Thyroid gland (tissue), 4 donors: ENCODE data around the gene RASSF4. TPM values are rescaled to one million over a fixed set of nuclear protein-coding genes. Genes with fewer than 3 reads are reported as not detected.

Experiments used
- DNase-seq, 2 donors: peaks; one replicate each; pipeline ENCODE4 v3.0.0-alpha.2; 2019
- H3K27ac ChIP-seq, 3 donors: fragments of 200-600 bp; sonication (generic); 1 replicate in 2 of 3; 2 replicates in 1 of 3; pipeline ENCODE4 v1.5.1; 2016 to 2019; ENCODE audit warnings: mild to moderate bottlenecking in 1 of 3, moderate library complexity in 1 of 3
- H3K27me3 ChIP-seq: fragments of 200-600 bp; sonication (generic); one replicate; pipeline ENCODE4 v1.5.1; 2019
- H3K36me3 ChIP-seq, 2 donors: fragments of 200-600 bp; sonication (generic); one replicate each; pipeline ENCODE4 v1.5.1; 2016 to 2019
- H3K4me1 ChIP-seq, 2 donors: fragments of 200-600 bp; sonication (generic); one replicate each; pipeline ENCODE4 v1.5.1; 2017 to 2019
- H3K4me3 ChIP-seq, 3 donors: fragments of 200-600 bp; sonication (generic); replicated peaks in 1 of 3; 1 replicate in 2 of 3; 2 replicates in 1 of 3; pipeline ENCODE4 v1.5.1; 2016; ENCODE audit warnings: mild to moderate bottlenecking in 1 of 3
- H3K9me3 ChIP-seq: fragments of 200-600 bp; sonication (generic); one replicate; pipeline ENCODE4 v1.5.1; 2017
- POLR2A ChIP-seq, 2 donors: fragments of 450-650 bp; IDR thresholded peaks; one replicate each; pipeline ENCODE4 v1.6.1; 2017; ENCODE audit warnings: antibody characterized with exemption in 2 of 2, mild to moderate bottlenecking in 2 of 2, moderate library complexity in 1 of 2
- WGBS, 2 donors: methylation state at CpG; one replicate each; pipeline ENCODE4 v1.1.5; 2017; 5-methylcytosine and 5-hydroxymethylcytosine counted together
- intact Hi-C: fragments of 100-400 bp; cut with DNase I; formaldehyde crosslinking; loops from one replicate; pipeline ENCODE4 v1.15.1; 2023
- total RNA-seq, 4 donors: library from RNA; depleted of rRNA; stranded (reverse); fragments of >200 nt; gene quantifications; one replicate each; pipeline ENCODE4 v1.2.3, GENCODE V29; 2016
- TF ChIP-seq, protein P1 (sequence below), 6 experiments: fragments of 200-600 bp in 3 of 6; fragments of 450-650 bp in 3 of 6; sonication (generic) in 3 of 6; IDR thresholded peaks; one replicate each; pipeline ENCODE4 v1.5.1; 2016 to 2019; ENCODE audit warnings: antibody characterized with exemption in 6 of 6, mild to moderate bottlenecking in 2 of 6, inconsistent platforms in 1 of 6, moderate library complexity in 1 of 6

Gene RASSF4
- total RNA-seq, 4 donors from 2014 or later, result 175 to 226 (median 203) TPM

DNA sequence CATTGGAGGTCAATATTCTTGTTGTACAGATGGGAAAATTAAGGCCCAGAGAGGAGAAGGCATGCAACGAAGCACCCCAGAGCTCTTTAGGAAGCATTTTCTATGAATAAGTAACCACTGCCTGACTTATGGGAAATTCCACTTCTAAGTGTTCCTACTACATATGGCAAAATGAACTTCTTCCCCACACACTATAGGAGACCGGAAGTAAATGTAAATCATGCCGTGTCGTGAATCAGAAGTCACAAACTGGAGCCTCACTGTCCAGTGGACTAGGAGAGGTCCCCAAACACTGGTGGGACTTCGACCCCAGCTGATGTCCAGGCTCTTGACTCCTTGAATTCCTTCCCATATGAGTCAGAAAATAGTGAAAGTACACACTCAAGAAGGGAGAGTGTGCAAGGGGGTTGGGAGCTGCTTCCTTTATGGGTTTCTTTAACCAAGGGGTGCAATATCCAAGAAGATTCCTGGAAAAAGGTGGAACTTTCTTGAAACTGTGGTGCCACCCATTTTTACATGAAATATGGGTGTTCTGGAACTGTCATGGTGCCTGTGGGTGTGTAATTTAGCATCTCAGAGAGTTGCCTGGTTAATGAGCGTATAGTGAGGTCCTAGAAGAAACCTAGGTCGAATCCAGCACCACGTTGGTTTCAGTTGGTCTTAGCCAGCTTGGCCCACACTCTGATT, 6.7 kb downstream of the RASSF4 start:
- Histone ChIP-seq H3K9me3 (no peaks in the 10 kb centered on the region), H3K36me3 (peaks cover 15 to 16% of the 10 kb centered on the region in 2 donors), H3K27ac (peak overlapping the region; percentile 93 to 97 (median 96)), H3K4me1 (peaks cover 85 to 89% of the 10 kb centered on the region in 2 donors), H3K27me3 (no peaks in the 10 kb centered on the region), H3K4me3 (no peak overlapping the region)
- intact Hi-C loops, result no loop called here
- TF ChIP-seq, protein P1, sequence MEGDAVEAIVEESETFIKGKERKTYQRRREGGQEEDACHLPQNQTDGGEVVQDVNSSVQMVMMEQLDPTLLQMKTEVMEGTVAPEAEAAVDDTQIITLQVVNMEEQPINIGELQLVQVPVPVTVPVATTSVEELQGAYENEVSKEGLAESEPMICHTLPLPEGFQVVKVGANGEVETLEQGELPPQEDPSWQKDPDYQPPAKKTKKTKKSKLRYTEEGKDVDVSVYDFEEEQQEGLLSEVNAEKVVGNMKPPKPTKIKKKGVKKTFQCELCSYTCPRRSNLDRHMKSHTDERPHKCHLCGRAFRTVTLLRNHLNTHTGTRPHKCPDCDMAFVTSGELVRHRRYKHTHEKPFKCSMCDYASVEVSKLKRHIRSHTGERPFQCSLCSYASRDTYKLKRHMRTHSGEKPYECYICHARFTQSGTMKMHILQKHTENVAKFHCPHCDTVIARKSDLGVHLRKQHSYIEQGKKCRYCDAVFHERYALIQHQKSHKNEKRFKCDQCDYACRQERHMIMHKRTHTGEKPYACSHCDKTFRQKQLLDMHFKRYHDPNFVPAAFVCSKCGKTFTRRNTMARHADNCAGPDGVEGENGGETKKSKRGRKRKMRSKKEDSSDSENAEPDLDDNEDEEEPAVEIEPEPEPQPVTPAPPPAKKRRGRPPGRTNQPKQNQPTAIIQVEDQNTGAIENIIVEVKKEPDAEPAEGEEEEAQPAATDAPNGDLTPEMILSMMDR (IDR thresholded peaks at IDR 0.05), result no peak
- no peak for TF ChIP-seq POLR2A (IDR thresholded peaks at IDR 0.05)
- peak in 1 of 2 donors; percentile 14 for DNase-seq
- 79 to 80% methylated on average over 8 of the region's 8 CpGs for WGBS, 2 donors

DNA sequence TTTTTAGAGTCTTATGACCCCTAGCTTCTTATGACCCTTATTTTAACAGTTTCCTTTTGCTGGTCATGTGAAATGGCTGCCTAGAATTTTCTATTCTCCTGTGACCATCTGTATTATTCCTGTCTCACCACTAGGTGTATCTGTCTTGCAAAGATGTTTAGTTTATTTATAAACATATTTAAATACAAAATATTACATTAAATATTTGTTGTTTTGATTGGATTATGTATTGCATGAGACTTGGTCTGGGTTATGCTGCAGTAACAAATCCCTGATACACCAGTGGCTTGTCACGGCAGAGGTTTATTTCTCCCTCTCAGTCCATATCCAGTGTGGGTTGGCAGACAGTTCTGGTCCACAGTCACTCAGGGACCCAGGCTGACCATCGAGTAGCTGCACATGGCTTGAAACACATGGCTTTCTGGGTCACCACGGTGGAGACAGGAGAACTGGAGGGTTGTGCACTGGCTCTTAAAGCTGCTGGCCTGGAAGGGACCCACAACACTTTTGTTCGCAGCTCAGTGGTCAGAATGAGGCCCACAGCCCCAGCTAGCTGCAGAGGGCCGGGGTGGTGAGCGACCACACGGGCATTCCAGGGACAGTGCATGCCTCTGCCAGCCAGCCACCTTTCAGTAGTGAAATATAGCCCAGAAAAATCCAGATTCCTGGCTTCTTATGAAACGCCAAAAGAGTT, 7.4 kb downstream of the RASSF4 start:
- TF ChIP-seq, protein P1 (IDR thresholded peaks at IDR 0.05), result peak in 1 of 6 experiments; percentile 25
- no peak for TF ChIP-seq POLR2A (IDR thresholded peaks at IDR 0.05)
- DNase-seq, result peak; percentile 38 to 47
- Histone ChIP-seq H3K9me3 (no peaks in the 10 kb centered on the region), H3K4me1 (peaks cover 78 to 84% of the 10 kb centered on the region in 2 donors), H3K36me3 (peaks cover 22 to 23% of the 10 kb centered on the region in 2 donors), H3K27me3 (no peaks in the 10 kb centered on the region), H3K27ac (peak overlapping the region; percentile 93 to 97 (median 96)), H3K4me3 (no peak overlapping the region)
- intact Hi-C loops, result no loop called here
- 37 to 56% methylated on average over 6 to 8 of the region's 8 CpGs for WGBS, 2 donors

DNA sequence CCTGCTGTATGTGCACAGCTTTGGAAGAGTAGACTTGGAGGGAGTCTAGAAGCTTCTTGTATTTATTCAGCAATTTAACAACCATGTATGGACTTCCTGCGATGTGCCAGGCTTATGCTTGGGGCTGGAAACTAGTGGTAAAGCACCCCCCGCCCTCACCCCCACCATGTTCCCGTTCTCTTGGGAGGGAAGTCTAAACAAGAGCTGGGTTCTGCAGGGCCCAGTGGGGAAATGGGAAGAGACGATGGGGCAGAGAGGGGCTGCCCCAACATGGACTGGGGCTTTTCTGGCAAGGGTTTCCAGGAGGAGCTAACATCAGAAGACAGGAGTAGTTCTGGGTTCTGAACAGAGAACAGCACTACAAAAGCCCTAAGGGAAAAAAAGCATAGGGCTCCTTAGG, 8.0 kb downstream of the RASSF4 start:
- Histone ChIP-seq H3K9me3 (no peaks in the 10 kb centered on the region), H3K4me1 (peaks cover 74 to 84% of the 10 kb centered on the region in 2 donors), H3K27ac (peak overlapping the region; percentile 93 to 97 (median 96)), H3K4me3 (no peak overlapping the region), H3K36me3 (peaks cover 26 to 28% of the 10 kb centered on the region in 2 donors), H3K27me3 (no peaks in the 10 kb centered on the region)
- peak in 1 of 2 donors; percentile 9 for DNase-seq
- 59 to 73% methylated on average over 4 of the region's 4 CpGs for WGBS, 2 donors
- intact Hi-C loops, result no loop called here
- no peak for TF ChIP-seq POLR2A (IDR thresholded peaks at IDR 0.05)
- TF ChIP-seq, protein P1 (IDR thresholded peaks at IDR 0.05), result no peak

DNA sequence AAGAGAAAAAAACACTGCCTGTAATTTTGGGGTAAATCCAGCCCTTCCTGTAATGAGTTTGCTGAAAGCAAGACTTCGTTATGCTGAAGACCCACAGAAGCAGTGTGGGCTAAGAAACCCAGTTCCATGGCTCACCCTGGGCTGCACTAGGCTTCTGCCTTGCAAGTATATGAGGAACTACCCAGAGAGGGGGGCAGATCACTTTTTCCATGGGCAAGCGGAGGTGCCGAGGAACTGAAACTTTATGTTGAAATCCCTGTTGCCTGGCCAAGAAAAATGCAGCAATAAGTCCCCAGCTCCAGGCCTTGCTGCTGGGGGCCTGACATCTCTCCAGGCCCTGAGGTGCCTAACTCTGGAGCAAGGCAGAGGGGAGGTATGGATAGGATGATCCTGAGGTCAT, 8.5 kb downstream of the RASSF4 start:
- intact Hi-C loops, result no loop called here
- no peaks in the 10 kb centered on the region for H3K9me3 ChIP-seq
- TF ChIP-seq, protein P1 (IDR thresholded peaks at IDR 0.05), result no peak
- no peak for TF ChIP-seq POLR2A (IDR thresholded peaks at IDR 0.05)
- WGBS, 2 donors, result 37 to 44% methylated on average over 3 of the region's 3 CpGs
- no peaks in the 10 kb centered on the region for H3K27me3 ChIP-seq
- no peak overlapping the region for H3K4me3 ChIP-seq
- peak in 1 of 2 donors; percentile 23 for DNase-seq
- H3K27ac ChIP-seq, result peak overlapping the region; percentile 93 to 97 (median 96)
- peaks cover 74 to 84% of the 10 kb centered on the region in 2 donors for H3K4me1 ChIP-seq
- peaks cover 26 to 31% of the 10 kb centered on the region in 2 donors for H3K36me3 ChIP-seq
